ENCODE results near the gene ZNF362.

ZNF362 gene

GRCh38 chr1:33271666-33272505, 15.6 kb downstream of the ZNF362 start:
- no peak overlapping the region for H3K4me3 ChIP-seq (ENCODE audit: low read depth, low read length)
- no peak for DNase-seq (ENCODE audit: low read depth)
- no peak for TF ChIP-seq CTCF (IDR thresholded peaks at IDR 0.05; ENCODE audit: low read depth, low read length, missing control alignments)

- TF ChIP-seq CTCF (IDR thresholded peaks at IDR 0.05; ENCODE audit: low read depth, low read length, missing control alignments), result no peak
- DNase-seq (ENCODE audit: low read depth), result no peak
These were observed 16.2 kb downstream of the ZNF362 start for GRCh38 chr1:33272509-33272908.

GRCh38 chr1:33272930-33273329, 16.6 kb downstream of the ZNF362 start:
- TF ChIP-seq CTCF (IDR thresholded peaks at IDR 0.05; ENCODE audit: low read depth, low read length, missing control alignments), result no peak
- no peak for DNase-seq (ENCODE audit: low read depth)
- no peak overlapping the region for H3K4me3 ChIP-seq (ENCODE audit: low read depth, low read length)

More at GRCh38 chr1:33272509-33272908, 16.2 kb downstream of the ZNF362 start:
- H3K4me3 ChIP-seq (ENCODE audit: low read depth, low read length), result no peak overlapping the region

GRCh38 chr1:33273406-33273805, 17.1 kb downstream of the ZNF362 start:
- no peak for TF ChIP-seq CTCF (IDR thresholded peaks at IDR 0.05; ENCODE audit: low read depth, low read length, missing control alignments)
- no peak overlapping the region for H3K4me3 ChIP-seq (ENCODE audit: low read depth, low read length)
- no peak for DNase-seq (ENCODE audit: low read depth)

- no peak for TF ChIP-seq CTCF (IDR thresholded peaks at IDR 0.05; ENCODE audit: low read depth, low read length, missing control alignments)
- no peak overlapping the region for H3K4me3 ChIP-seq (ENCODE audit: low read depth, low read length)
- DNase-seq (ENCODE audit: low read depth), result no peak
These were observed 17.7 kb downstream of the ZNF362 start for GRCh38 chr1:33273961-33274371.

- H3K4me3 ChIP-seq (ENCODE audit: low read depth, low read length), result no peak overlapping the region
- TF ChIP-seq CTCF (IDR thresholded peaks at IDR 0.05; ENCODE audit: low read depth, low read length, missing control alignments), result no peak
- no peak for DNase-seq (ENCODE audit: low read depth)
These were observed 18.2 kb downstream of the ZNF362 start for GRCh38 chr1:33274446-33274845.

GRCh38 chr1:33275195-33275594, 18.9 kb downstream of the ZNF362 start:
- TF ChIP-seq CTCF (IDR thresholded peaks at IDR 0.05; ENCODE audit: low read depth, low read length, missing control alignments), result no peak
- no peak for DNase-seq (ENCODE audit: low read depth)
- no peak overlapping the region for H3K4me3 ChIP-seq (ENCODE audit: low read depth, low read length)
